NCI-H2107 treated with DMSO at 0.1 percent for 48 hours (cell line): ENCODE results near the gene LCE2A.
A peak's percentile ranks its signal among the peaks of the same experiment; 100 is the strongest.
"Not testable (repeated sequence)": the region's sequence is repeated elsewhere in the genome, so short reads cannot be mapped to it uniquely, and the experiment has no call there.

ENCODE experiments used
- DNase-seq: peaks from one replicate; lab custom pipeline; 2025; ENCODE audit not compliant: unreplicated experiment; lab: John Stamatoyannopoulos, UW

LCE2A gene

GRCh38 chr1:152697701-152698600 lies at the start of gene LCE2A:
TSS of gene LCE2A (plus strand) at chr1:152698345. CDS start at chr1:152698902, 557 bp downstream.
- DNase-seq: no peak

GRCh38 chr1:152654110-152654509 lies 44.0 kb upstream of the LCE2A start:
- peak; percentile 27 for DNase-seq

GRCh38 chr1:152656459-152656858 lies 41.7 kb upstream of the LCE2A start:
- DNase-seq: no peak

GRCh38 chr1:152657677-152658076 lies 40.5 kb upstream of the LCE2A start:
- DNase-seq: no peak

GRCh38 chr1:152658649-152659048 lies 39.5 kb upstream of the LCE2A start:
- DNase-seq: no peak

- DNase-seq: no peak
Observed at GRCh38 chr1:152663098-152663497, 35.0 kb upstream of the LCE2A start, which contains the start of gene LCE2D. TSS of gene LCE2D (plus strand) at chr1:152663380. CDS start at chr1:152664106, 726 bp downstream.

GRCh38 chr1:152666171-152666570 lies 32.0 kb upstream of the LCE2A start:
- not testable (repeated sequence) for DNase-seq

GRCh38 chr1:152667648-152668047 lies 30.5 kb upstream of the LCE2A start:
- no peak for DNase-seq

GRCh38 chr1:152673016-152673415 lies 25.1 kb upstream of the LCE2A start:
- no peak for DNase-seq

GRCh38 chr1:152674983-152675382 lies 23.2 kb upstream of the LCE2A start, which contains the start of gene LCE2C:
TSS of gene LCE2C (plus strand) at chr1:152675279. CDS start at chr1:152676016, 737 bp downstream.
- not testable (repeated sequence) for DNase-seq

- DNase-seq: no peak
Observed at GRCh38 chr1:152679459-152679858, 18.7 kb upstream of the LCE2A start.

GRCh38 chr1:152681616-152682015 lies 16.5 kb upstream of the LCE2A start:
- no peak for DNase-seq

- no peak for DNase-seq
Observed at GRCh38 chr1:152683846-152684245, 14.3 kb upstream of the LCE2A start.

GRCh38 chr1:152685823-152686222 lies 12.3 kb upstream of the LCE2A start, which contains the start of gene LCE2B:
TSS of gene LCE2B (plus strand) at chr1:152686123. CDS start at chr1:152686844, 721 bp downstream.
- DNase-seq: not testable (repeated sequence)

GRCh38 chr1:152699746-152700145 lies 1.6 kb downstream of the LCE2A start:
- no peak for DNase-seq

- no peak for DNase-seq
Observed at GRCh38 chr1:152707860-152708259, 9.7 kb downstream of the LCE2A start, which contains the start of gene LCE4A. TSS of gene LCE4A (plus strand) at chr1:152708160. CDS start at chr1:152709076, 916 bp downstream.

GRCh38 chr1:152718238-152718637 lies 20.1 kb downstream of the LCE2A start:
- no peak for DNase-seq

- DNase-seq: no peak
Observed at GRCh38 chr1:152725261-152725660, 27.1 kb downstream of the LCE2A start.

GRCh38 chr1:152728986-152729385 lies 30.8 kb downstream of the LCE2A start:
- DNase-seq: no peak

- DNase-seq: no peak
Observed at GRCh38 chr1:152735648-152736047, 37.5 kb downstream of the LCE2A start.

- no peak for DNase-seq
Observed at GRCh38 chr1:152737997-152738396, 39.9 kb downstream of the LCE2A start.

GRCh38 chr1:152739841-152740240 lies 41.7 kb downstream of the LCE2A start:
- no peak for DNase-seq
